Mammary epithelial cell (primary cell): ENCODE results near the gene CC2D2A.

Experiments
- EZH2 ChIP-seq: IDR thresholded peaks from 2 replicates; pipeline ENCODE4 v1.6.1; 2012; ENCODE audit warnings: low read length, inconsistent platforms, borderline replicate concordance
- TF ChIP-seq, protein P1 (sequence below), 2 donors: IDR thresholded peaks in 1 of 2; conservative IDR thresholded peaks in 1 of 2; 2 replicates each; pipeline ENCODE4 v1.5.1; 2011 to 2012; ENCODE audit warnings: inconsistent platforms in 2 of 2, low read length in 2 of 2, mild to moderate bottlenecking in 2 of 2, control low read depth in 1 of 2, low read depth in 1 of 2; ENCODE audit not compliant: insufficient read depth in 1 of 2; ENCODE audit errors: extremely low read depth in 1 of 2

DNA sequence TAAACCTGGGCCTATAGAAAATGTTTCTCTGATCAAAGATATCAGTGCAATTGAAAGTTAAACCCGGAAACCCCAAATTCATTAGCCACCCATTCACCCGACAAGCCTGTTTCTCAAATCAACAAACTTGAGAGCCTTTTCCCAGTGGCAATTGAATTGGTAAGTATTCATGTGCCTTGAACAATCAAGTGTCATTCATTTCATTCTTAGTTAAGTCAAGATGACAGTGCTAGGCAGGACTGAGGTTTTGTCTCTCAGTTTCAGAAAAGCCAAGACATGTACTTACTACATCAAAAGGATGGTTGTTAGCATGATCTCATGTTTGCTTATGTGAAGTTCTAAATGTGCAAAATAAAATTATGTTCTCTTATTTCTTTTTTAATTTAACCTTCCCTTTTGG is 32.3 kb downstream of the CC2D2A start:
- no peak for TF ChIP-seq EZH2
- TF ChIP-seq, protein P1, sequence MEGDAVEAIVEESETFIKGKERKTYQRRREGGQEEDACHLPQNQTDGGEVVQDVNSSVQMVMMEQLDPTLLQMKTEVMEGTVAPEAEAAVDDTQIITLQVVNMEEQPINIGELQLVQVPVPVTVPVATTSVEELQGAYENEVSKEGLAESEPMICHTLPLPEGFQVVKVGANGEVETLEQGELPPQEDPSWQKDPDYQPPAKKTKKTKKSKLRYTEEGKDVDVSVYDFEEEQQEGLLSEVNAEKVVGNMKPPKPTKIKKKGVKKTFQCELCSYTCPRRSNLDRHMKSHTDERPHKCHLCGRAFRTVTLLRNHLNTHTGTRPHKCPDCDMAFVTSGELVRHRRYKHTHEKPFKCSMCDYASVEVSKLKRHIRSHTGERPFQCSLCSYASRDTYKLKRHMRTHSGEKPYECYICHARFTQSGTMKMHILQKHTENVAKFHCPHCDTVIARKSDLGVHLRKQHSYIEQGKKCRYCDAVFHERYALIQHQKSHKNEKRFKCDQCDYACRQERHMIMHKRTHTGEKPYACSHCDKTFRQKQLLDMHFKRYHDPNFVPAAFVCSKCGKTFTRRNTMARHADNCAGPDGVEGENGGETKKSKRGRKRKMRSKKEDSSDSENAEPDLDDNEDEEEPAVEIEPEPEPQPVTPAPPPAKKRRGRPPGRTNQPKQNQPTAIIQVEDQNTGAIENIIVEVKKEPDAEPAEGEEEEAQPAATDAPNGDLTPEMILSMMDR (conservative IDR thresholded peaks at IDR 0.05 in 1 of 2, IDR thresholded peaks at IDR 0.05 in 1 of 2; ENCODE audit: extremely low read depth in 1 of 2, insufficient read depth in 1 of 2, low read depth in 1 of 2, low read length in 2 of 2), result no peak
